ENCODE data around the gene DAAM1. TPM values are rescaled to one million over a fixed set of nuclear protein-coding genes. Genes with fewer than 3 reads are reported as not detected.

Gene DAAM1
- total RNA-seq, 3 donors from 2014 or later: 50.1 to 95.9 (median 64.2) TPM

- intact Hi-C loops (cut with DNase I; ENCODE audit: low total_unique reads): no loop called here
- Histone ChIP-seq H3K4me3 (no peak overlapping the region), H3K27me3 (no peaks in the 10 kb centered on the region), H3K4me1 (no peaks in the 10 kb centered on the region), H3K27ac (peak overlapping the region; percentile 45 to 66), H3K9me3 (no peaks in the 10 kb centered on the region), H3K36me3 (no peaks in the 10 kb centered on the region)
- no peak for TF ChIP-seq POLR2AphosphoS5 (IDR thresholded peaks at IDR 0.05)
- no peak for DNase-seq (ENCODE audit: low spot score in 2 of 2)
Observed at GRCh38 chr14:59320763-59321625, 132.5 kb downstream of the DAAM1 start.

GRCh38 chr14:59321626-59321949 lies 133.1 kb downstream of the DAAM1 start:
- no peaks in the 10 kb centered on the region for H3K27me3 ChIP-seq
- TF ChIP-seq POLR2AphosphoS5 (IDR thresholded peaks at IDR 0.05) (no peak), POLR2A (IDR thresholded peaks at IDR 0.05) (no peak), CTCF (IDR thresholded peaks at IDR 0.05) (no peak)
- no peaks in the 10 kb centered on the region for H3K9me3 ChIP-seq
- H3K27ac ChIP-seq: peak overlapping the region; percentile 45 to 66
- intact Hi-C loops (cut with DNase I; ENCODE audit: low total_unique reads): no loop called here
- DNase-seq (ENCODE audit: low spot score in 2 of 2): no peak
- H3K4me3 ChIP-seq: no peak overlapping the region
- H3K4me1 ChIP-seq: no peaks in the 10 kb centered on the region
- no peaks in the 10 kb centered on the region for H3K36me3 ChIP-seq

- no peak overlapping the region for H3K4me3 ChIP-seq
- no peaks in the 10 kb centered on the region for H3K36me3 ChIP-seq
- no peaks in the 10 kb centered on the region for H3K27me3 ChIP-seq
- TF ChIP-seq POLR2AphosphoS5 (IDR thresholded peaks at IDR 0.05): no peak
- TF ChIP-seq POLR2A (IDR thresholded peaks at IDR 0.05): no peak
- TF ChIP-seq CTCF (IDR thresholded peaks at IDR 0.05): no peak
- intact Hi-C loops (cut with DNase I; ENCODE audit: low total_unique reads): no loop called here
- H3K27ac ChIP-seq: no peak overlapping the region
- no peak for DNase-seq (ENCODE audit: low spot score in 2 of 2)
- no peaks in the 10 kb centered on the region for H3K4me1 ChIP-seq
- no peaks in the 10 kb centered on the region for H3K9me3 ChIP-seq
Observed at GRCh38 chr14:59325906-59326305, 137.4 kb downstream of the DAAM1 start.

GRCh38 chr14:59328454-59328853 lies 140.0 kb downstream of the DAAM1 start:
- intact Hi-C loops (cut with DNase I; ENCODE audit: low total_unique reads): no loop called here
- Histone ChIP-seq H3K9me3 (no peaks in the 10 kb centered on the region), H3K4me3 (no peak overlapping the region), H3K27ac (no peak overlapping the region), H3K27me3 (no peaks in the 10 kb centered on the region), H3K4me1 (peaks cover 0 to 9% of the 10 kb centered on the region in 2 donors), H3K36me3 (no peaks in the 10 kb centered on the region)
- no peak for DNase-seq (ENCODE audit: low spot score in 2 of 2)
- no peak for TF ChIP-seq POLR2AphosphoS5 (IDR thresholded peaks at IDR 0.05)
- no peak for TF ChIP-seq POLR2A (IDR thresholded peaks at IDR 0.05)
- TF ChIP-seq CTCF (IDR thresholded peaks at IDR 0.05): no peak

- no peaks in the 10 kb centered on the region for H3K36me3 ChIP-seq
- DNase-seq (ENCODE audit: low spot score in 2 of 2): no peak
- intact Hi-C loops (cut with DNase I; ENCODE audit: low total_unique reads): no loop called here
- no peaks in the 10 kb centered on the region for H3K9me3 ChIP-seq
- no peak for TF ChIP-seq POLR2AphosphoS5 (IDR thresholded peaks at IDR 0.05)
- no peak for TF ChIP-seq CTCF (IDR thresholded peaks at IDR 0.05)
- no peak for TF ChIP-seq POLR2A (IDR thresholded peaks at IDR 0.05)
- H3K4me3 ChIP-seq: no peak overlapping the region
- no peaks in the 10 kb centered on the region for H3K27me3 ChIP-seq
- peaks cover 0 to 18% of the 10 kb centered on the region in 2 donors for H3K4me1 ChIP-seq
- H3K27ac ChIP-seq: no peak overlapping the region
Observed at GRCh38 chr14:59330455-59330854, 142.0 kb downstream of the DAAM1 start.

All from breast epithelium (tissue), 4 donors.